GM12873 (cell line): ENCODE measurements around the gene PDZD7.
A peak's percentile ranks its signal among the peaks of the same experiment; 100 is the strongest.

ENCODE experiments used
- TF ChIP-seq, protein P1 (sequence below): IDR thresholded peaks from 2 replicates; pipeline ENCODE4 v1.5.1; 2012; ENCODE audit warnings: low read depth, mild to moderate bottlenecking, moderate library complexity, low read length, control low read depth; ENCODE audit not compliant: insufficient read depth; ENCODE audit errors: missing control alignments

Gene PDZD7

DNA sequence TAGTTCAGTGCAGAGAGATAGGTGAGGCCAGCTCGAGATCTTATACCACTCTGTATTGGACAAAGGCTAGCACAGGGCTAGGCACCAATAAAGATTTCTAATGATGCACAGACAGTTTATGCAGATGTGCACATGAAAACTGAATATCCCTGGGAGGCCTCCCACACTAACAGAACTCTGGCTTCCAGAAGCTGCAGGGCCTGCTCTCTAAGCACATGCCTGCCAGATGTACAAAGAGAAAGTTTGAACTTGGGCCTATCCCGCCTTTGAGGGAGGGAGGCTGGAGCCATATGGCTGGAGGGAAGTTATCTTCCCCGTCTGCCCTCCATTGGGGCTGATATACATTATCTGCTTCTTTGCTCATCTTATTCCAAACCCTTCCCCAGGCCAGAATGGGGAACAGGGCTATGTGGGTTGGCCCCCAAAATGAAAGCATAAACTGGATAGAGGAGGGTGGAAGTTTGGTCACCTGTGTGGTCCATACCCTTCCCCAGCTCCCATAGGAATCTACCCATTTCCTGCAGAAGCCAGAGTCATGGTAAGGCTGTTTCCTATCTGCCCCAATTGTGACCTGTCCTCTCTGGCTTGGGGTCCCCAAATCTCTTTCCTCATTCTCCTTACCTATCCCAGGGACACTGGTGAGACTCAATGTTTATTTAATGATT, 34.7 kb upstream of the PDZD7 start:
- TF ChIP-seq, protein P1, sequence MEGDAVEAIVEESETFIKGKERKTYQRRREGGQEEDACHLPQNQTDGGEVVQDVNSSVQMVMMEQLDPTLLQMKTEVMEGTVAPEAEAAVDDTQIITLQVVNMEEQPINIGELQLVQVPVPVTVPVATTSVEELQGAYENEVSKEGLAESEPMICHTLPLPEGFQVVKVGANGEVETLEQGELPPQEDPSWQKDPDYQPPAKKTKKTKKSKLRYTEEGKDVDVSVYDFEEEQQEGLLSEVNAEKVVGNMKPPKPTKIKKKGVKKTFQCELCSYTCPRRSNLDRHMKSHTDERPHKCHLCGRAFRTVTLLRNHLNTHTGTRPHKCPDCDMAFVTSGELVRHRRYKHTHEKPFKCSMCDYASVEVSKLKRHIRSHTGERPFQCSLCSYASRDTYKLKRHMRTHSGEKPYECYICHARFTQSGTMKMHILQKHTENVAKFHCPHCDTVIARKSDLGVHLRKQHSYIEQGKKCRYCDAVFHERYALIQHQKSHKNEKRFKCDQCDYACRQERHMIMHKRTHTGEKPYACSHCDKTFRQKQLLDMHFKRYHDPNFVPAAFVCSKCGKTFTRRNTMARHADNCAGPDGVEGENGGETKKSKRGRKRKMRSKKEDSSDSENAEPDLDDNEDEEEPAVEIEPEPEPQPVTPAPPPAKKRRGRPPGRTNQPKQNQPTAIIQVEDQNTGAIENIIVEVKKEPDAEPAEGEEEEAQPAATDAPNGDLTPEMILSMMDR, result no peak

DNA sequence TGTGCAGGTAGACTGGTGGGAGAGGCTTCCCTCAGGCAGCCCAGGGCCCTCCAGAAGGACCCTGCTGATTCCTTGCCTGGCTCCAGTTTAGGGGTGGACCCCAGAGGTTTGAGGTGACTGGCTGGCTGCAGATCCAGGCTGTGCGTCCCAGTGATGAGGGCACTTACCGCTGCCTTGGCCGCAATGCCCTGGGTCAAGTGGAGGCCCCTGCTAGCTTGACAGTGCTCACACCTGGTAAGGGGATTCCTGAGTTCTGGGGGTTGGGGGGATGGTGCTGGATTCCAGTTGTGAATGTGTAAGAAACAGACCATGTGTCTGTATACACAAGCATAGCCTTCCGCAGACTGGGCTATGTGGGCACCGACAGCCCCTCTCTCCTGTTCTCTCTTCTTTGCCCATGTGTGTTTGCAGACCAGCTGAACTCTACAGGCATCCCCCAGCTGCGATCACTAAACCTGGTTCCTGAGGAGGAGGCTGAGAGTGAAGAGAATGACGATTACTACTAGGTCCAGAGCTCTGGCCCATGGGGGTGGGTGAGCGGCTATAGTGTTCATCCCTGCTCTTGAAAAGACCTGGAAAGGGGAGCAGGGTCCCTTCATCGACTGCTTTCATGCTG, 33.6 kb upstream of the PDZD7 start:
- TF ChIP-seq, protein P1, result no peak

DNA sequence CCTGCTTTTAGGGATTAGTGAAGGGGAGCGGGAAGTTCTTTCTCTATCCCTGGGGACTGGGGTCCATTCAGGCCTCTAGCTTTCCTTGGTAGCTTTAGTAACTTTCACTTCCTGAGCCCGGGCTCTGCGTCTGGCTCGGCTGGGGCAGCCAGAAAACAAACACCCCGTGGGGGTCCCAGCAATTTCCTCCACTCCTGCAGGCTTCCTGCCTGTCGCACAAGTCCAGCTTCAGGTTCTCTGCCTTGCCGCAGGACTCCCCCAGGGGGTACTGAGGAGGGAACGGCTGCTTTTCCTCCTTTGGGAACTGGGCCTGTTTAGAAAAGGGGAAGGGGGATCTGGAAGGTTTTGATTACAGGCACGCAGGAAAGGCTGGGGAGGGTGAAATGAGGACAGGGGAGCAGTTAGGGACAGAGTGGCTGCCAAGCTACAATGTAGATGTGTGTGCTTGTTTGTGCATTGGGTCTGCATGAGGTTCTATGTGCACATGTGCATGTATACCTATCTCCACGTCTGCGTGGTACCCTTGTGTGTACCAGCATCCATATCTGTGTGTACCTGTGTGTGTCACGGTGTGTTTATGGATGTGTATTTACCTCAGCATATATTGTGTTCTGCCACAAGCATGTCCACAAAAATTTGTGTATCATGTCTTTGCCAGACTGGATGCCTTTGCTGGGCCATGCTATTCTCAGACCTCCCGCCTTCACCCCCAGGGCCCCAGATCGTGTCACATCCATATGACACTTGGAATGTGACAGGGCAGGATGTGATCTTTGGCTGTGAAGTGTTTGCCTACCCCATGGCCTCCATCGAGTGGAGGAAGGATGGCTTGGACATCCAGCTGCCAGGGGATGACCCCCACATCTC, 32.9 kb upstream of the PDZD7 start:
- TF ChIP-seq, protein P1, result no peak

DNA sequence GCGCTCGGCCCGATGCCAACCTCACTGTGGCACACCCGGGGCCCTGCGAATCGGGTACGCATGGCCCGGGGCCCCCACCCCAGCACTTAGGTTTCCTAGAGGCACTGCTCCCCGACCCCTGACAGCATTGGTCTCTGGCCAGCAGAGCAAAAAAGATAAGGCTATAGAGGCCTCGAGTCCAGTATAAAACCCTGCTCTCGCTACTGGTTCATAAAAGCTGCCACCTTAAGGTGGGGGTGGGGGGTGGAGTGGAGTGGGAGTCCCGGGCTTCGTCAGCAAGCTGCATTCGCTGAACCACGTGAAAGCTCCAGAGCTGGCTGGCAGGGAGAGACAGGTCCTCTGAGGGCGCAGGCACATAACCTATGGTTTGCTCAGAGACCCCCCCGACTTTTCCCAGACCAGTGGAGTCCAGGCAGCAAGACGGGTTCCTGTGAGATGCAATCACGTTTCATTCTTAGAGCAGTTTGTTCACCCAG, 32.2 kb upstream of the PDZD7 start:
- TF ChIP-seq, protein P1, result no peak

DNA sequence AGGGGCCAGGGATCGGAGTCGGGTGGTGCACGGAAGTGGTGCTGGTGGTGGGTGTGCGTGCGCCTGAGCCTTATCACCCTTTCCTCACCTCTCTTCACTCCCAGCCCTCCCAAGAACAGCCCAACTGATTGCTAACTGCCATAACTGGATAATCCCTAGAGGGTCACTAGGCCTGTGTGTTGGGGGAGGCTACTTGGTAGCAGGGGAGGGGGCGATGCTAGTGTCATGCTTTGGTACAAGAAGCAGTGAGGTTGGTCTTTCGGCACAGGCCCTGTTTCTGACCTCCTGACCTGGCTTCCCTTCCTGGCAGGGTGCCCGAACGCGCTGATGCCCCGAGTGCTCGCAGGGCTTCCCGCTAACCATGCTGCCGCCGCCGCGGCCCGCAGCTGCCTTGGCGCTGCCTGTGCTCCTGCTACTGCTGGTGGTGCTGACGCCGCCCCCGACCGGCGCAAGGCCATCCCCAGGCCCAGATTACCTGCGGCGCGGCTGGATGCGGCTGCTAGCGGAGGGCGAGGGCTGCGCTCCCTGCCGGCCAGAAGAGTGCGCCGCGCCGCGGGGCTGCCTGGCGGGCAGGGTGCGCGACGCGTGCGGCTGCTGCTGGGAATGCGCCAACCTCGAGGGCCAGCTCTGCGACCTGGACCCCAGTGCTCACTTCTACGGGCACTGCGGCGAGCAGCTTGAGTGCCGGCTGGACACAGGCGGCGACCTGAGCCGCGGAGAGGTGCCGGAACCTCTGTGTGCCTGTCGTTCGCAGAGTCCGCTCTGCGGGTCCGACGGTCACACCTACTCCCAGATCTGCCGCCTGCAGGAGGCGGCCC, 31.5 kb upstream of the PDZD7 start:
- TF ChIP-seq, protein P1, result peak; percentile 65

GRCh38 chr10:101061624-101062231, 30.8 kb upstream of the PDZD7 start, which contains the start of gene KAZALD1:
Gene KAZALD1 (plus strand): TSS chr10:101061989. CDS start chr10:101062593, 604 bp downstream.
- TF ChIP-seq, protein P1, result no peak
